ENCODE measurements around the gene PCDHA1. TPM values are rescaled to one million over a fixed set of nuclear protein-coding genes. Genes with fewer than 3 reads are reported as not detected.

The PCDHA1 gene
- total RNA-seq, 1 experiment from 2014 or later: not detected

DNA sequence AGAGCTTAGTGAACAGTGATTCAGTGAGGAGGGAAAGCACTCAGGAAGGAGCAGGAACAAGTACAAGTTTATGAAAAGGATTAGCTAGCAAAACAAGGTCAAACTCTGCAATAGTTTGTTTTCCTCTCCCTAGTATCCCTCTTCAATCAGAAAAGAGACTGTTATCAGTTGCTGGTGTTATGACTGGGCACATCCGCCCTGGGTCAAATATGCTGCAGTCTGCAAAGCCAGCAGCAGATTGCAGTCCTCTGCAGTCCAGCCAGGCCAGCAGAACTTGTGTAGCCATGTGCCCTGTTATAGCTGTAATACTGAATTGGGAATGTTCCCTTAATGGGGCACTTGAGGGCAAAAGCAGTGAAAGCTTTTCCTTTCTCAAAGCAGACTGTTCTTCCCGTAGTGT, 192.3 kb downstream of the PCDHA1 start:
- H3K79me2 ChIP-seq (ENCODE audit: insufficient read depth, low read length): no peaks in the 10 kb centered on the region
- H3K4me1 ChIP-seq (ENCODE audit: control insufficient read depth in 1 of 2, insufficient read depth in 2 of 2, low read length in 2 of 2): no peaks in the 10 kb centered on the region
- RAD21 ChIA-PET (ENCODE audit: low non-redundant PET in 1 of 2, low total read pairs in 2 of 2, uncharacterized antibody in 2 of 2, unreplicated experiment in 2 of 2): no interaction called here
- H3K27me3 ChIP-seq (ENCODE audit: insufficient read depth, low read length): no peaks in the 10 kb centered on the region
- H3K9me3 ChIP-seq (ENCODE audit: control insufficient read depth in 1 of 2, insufficient read depth in 1 of 2, low read depth in 1 of 2, low read length in 2 of 2): no peaks in the 10 kb centered on the region
- DNase-seq (ENCODE audit: low read depth, low spot score) (no peak), ATAC-seq (no peak)
- no peak overlapping the region for H3K4me3 ChIP-seq (replicated peaks in 1 of 2; ENCODE audit: low read depth in 1 of 2, low read length in 2 of 2)
- CTCF ChIA-PET: no interaction called here
- H2AFZ ChIP-seq (ENCODE audit: low read depth, low read length, poor library complexity, severe bottlenecking): no peak overlapping the region
- POLR2A ChIA-PET: no interaction called here
- H3K9me2 ChIP-seq (ENCODE audit: insufficient read depth): no peaks in the 10 kb centered on the region
- H3K27ac ChIP-seq (ENCODE audit: low read depth, low read length): no peak overlapping the region
- H3K9ac ChIP-seq (ENCODE audit: low read length): no peak overlapping the region
- no TSS peak for BruUV-seq (replicated peaks)
- H3K36me3 ChIP-seq (ENCODE audit: control insufficient read depth in 1 of 2, insufficient read depth in 2 of 2, low read length in 2 of 2): no peaks in the 10 kb centered on the region
- no peaks in the 10 kb centered on the region for H4K20me1 ChIP-seq (ENCODE audit: insufficient read depth)
- intact Hi-C loops (cut with micrococcal nuclease): no loop called here
- TF ChIP-seq ZNF274 (IDR thresholded peaks at IDR 0.05; ENCODE audit: low read depth, low read length) (no peak), SIN3A (IDR thresholded peaks at IDR 0.05; ENCODE audit: low read depth) (no peak), JUND (IDR thresholded peaks at IDR 0.05) (no peak), ELF1 (IDR thresholded peaks at IDR 0.05; ENCODE audit: borderline replicate concordance, low read depth) (no peak), POLR2AphosphoS5 (IDR thresholded peaks at IDR 0.05; ENCODE audit: low read depth, low read length) (no peak), SP1 (IDR thresholded peaks at IDR 0.05; ENCODE audit: low read depth) (no peak), EZH2 (IDR thresholded peaks at IDR 0.05) (no peak), YY1 (IDR thresholded peaks at IDR 0.05; ENCODE audit: extremely low read depth, insufficient replicate concordance, low read depth, low read length) (no peak), CEBPB (IDR thresholded peaks at IDR 0.05; ENCODE audit: low read depth) (no peak)
- TF ChIP-seq, protein P1, sequence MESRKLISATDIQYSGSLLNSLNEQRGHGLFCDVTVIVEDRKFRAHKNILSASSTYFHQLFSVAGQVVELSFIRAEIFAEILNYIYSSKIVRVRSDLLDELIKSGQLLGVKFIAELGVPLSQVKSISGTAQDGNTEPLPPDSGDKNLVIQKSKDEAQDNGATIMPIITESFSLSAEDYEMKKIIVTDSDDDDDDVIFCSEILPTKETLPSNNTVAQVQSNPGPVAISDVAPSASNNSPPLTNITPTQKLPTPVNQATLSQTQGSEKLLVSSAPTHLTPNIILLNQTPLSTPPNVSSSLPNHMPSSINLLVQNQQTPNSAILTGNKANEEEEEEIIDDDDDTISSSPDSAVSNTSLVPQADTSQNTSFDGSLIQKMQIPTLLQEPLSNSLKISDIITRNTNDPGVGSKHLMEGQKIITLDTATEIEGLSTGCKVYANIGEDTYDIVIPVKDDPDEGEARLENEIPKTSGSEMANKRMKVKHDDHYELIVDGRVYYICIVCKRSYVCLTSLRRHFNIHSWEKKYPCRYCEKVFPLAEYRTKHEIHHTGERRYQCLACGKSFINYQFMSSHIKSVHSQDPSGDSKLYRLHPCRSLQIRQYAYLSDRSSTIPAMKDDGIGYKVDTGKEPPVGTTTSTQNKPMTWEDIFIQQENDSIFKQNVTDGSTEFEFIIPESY (IDR thresholded peaks at IDR 0.05; ENCODE audit: extremely low read depth, insufficient replicate concordance, low read length): no peak
- TF ChIP-seq, protein P2, sequence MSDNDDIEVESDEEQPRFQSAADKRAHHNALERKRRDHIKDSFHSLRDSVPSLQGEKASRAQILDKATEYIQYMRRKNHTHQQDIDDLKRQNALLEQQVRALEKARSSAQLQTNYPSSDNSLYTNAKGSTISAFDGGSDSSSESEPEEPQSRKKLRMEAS (IDR thresholded peaks at IDR 0.05): no peak
- TF ChIP-seq, protein P3, sequence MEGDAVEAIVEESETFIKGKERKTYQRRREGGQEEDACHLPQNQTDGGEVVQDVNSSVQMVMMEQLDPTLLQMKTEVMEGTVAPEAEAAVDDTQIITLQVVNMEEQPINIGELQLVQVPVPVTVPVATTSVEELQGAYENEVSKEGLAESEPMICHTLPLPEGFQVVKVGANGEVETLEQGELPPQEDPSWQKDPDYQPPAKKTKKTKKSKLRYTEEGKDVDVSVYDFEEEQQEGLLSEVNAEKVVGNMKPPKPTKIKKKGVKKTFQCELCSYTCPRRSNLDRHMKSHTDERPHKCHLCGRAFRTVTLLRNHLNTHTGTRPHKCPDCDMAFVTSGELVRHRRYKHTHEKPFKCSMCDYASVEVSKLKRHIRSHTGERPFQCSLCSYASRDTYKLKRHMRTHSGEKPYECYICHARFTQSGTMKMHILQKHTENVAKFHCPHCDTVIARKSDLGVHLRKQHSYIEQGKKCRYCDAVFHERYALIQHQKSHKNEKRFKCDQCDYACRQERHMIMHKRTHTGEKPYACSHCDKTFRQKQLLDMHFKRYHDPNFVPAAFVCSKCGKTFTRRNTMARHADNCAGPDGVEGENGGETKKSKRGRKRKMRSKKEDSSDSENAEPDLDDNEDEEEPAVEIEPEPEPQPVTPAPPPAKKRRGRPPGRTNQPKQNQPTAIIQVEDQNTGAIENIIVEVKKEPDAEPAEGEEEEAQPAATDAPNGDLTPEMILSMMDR (IDR thresholded peaks at IDR 0.05 in 2 of 3, conservative IDR thresholded peaks at IDR 0.05 in 1 of 3; ENCODE audit: borderline replicate concordance in 1 of 3, insufficient read depth in 1 of 3, low read depth in 2 of 3, low read length in 2 of 3): no peak
- H3K4me2 ChIP-seq (ENCODE audit: low read length): no peak overlapping the region

All from HCT116 (cell line).